Uterus (tissue), 2 donors: ENCODE results near the gene PUS1.

Experiments
- POLR2A ChIP-seq, 2 donors: fragments of 450-650 bp; IDR thresholded peaks; one replicate each; pipeline ENCODE4 v1.6.1; 2016; ENCODE audit warnings: antibody characterized with exemption in 2 of 2, mild to moderate bottlenecking in 1 of 2, moderate library complexity in 1 of 2
- TF ChIP-seq, protein P1 (sequence below), 4 experiments: fragments of 200-600 bp in 2 of 4; fragments of 450-650 bp in 2 of 4; sonication (generic) in 2 of 4; IDR thresholded peaks; one replicate each; pipeline ENCODE4 v1.5.1; 2016 to 2019; ENCODE audit warnings: antibody characterized with exemption in 4 of 4, mild to moderate bottlenecking in 2 of 4, moderate library complexity in 1 of 4

DNA sequence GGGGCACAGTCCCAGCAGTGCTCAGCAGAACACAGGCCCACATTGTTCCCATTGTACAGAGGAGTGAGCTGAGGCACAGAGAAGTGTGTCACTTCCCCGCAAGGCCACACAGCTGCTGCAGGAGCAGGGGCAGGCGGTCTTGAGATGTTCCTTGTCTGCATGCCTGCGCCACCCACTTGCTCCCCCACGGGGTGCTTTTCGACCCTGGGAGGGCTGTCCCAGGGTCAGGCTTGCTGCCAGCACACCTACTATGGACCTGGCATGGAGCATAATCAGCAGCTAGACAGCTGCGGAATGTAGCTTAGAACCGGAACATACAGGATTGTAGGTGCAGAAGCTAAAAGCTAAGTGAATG lies 12.9 kb downstream of the PUS1 start:
- TF ChIP-seq, protein P1, sequence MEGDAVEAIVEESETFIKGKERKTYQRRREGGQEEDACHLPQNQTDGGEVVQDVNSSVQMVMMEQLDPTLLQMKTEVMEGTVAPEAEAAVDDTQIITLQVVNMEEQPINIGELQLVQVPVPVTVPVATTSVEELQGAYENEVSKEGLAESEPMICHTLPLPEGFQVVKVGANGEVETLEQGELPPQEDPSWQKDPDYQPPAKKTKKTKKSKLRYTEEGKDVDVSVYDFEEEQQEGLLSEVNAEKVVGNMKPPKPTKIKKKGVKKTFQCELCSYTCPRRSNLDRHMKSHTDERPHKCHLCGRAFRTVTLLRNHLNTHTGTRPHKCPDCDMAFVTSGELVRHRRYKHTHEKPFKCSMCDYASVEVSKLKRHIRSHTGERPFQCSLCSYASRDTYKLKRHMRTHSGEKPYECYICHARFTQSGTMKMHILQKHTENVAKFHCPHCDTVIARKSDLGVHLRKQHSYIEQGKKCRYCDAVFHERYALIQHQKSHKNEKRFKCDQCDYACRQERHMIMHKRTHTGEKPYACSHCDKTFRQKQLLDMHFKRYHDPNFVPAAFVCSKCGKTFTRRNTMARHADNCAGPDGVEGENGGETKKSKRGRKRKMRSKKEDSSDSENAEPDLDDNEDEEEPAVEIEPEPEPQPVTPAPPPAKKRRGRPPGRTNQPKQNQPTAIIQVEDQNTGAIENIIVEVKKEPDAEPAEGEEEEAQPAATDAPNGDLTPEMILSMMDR (IDR thresholded peaks at IDR 0.05), result no peak
- TF ChIP-seq POLR2A (IDR thresholded peaks at IDR 0.05), result no peak
